Stimulated activated naive CD4-positive, alpha-beta T cell (primary cell): ENCODE results near the gene C1QTNF9.
"Not testable (repeated sequence)": the region's sequence is repeated elsewhere in the genome, so short reads cannot be mapped to it uniquely, and the experiment has no call there.

Experiments
- DNase-seq, 6 experiments: peaks; one replicate each; lab custom pipeline; 2025; lab: John Stamatoyannopoulos, UW

Gene C1QTNF9

DNA sequence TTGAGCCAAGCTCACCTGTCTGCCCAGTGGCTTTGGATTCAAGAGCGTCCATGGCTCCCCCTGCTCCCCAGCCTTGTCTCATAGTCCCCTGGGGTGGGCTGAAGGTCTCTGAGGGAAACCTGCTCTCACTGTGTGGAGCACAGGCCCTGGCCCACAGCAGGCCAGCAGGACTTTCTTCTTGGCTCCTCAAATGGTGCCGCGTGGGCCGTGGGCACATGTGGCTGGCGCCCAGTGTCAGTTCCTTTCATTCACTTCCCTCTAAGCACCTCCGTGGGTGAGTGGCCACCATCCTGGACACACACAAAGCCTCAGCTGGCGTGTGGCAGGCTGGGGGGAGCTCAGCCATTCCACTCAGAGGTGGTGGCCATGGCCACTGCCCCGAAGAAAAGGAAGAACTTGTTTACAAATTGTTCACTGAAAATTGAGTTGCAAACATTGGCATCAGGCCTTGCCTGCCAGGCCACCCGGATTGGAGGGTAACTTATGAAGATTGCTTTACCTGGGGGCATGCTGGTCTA lies 53.1 kb downstream of the C1QTNF9 start:
- no peak for DNase-seq

DNA sequence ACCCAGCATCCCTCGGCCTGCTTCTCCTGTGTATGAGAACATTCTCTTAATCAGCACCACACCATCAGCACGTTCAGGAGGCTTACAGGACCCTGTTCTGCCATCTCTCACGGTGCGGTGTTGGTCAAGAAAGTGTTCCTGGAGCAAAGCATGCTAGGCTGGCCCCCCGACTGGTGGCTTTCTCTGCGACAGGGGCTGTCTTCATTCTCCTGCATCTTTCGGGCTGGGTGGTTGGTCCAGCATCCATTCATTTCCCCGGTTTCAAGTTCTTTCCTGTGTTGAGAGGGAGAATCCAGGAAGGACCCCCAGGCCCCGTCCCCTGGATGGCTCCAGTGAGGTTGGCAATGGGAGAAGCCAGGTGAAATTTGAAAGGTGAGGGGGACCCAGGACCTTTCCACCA lies 55.8 kb downstream of the C1QTNF9 start:
- no peak for DNase-seq

DNA sequence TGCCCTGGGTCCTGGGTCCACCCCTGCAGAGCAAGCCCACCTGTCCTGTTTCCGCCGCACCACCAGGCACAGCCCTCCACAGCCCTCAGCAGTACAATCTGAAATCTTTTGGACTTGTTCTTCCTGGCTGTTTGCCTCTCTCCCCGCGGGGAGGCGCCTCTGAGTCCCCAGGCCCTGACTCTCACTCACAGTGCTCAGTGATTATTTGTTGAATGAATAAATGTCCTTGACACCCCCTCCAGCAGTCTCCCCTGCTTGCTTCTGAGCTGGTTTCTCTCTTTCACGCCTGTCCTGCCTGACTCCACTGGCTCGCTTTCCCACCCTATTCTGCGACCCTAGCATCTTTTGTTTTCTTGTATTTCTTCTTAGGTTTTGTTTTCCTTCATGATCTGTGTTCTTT lies 56.9 kb downstream of the C1QTNF9 start:
- DNase-seq, result not testable (repeated sequence)

DNA sequence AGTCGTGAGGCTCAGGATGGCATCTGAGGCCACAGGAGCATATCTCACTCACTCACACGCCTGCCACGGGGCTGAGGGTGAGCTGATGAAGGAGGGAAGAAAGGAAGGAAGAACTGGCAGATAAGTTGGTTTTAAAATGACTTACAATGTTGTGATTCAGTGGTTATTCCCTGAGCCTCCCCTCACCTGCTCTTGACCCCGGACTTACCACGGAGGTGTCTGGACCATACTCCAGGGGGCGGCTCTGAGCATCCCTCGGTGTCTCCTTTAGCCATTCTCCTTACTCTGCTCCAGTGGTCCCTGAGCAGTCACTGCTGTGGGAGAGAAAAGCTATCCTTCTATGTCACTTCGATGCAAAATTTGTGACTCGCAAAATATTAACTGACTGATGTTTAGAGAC lies 61.9 kb downstream of the C1QTNF9 start:
- DNase-seq, result not testable (repeated sequence)
